Activated gamma-delta T cell treated with anti-CD3 and anti-CD28 coated beads, Interleukin-2, amount 50 U/mL, for 16 hours (primary cell): ENCODE data around the gene AP3D1.
"Not testable (repeated sequence)": the region's sequence is repeated elsewhere in the genome, so short reads cannot be mapped to it uniquely, and the experiment has no call there.

Experiments
- DNase-seq: peaks from one replicate; pipeline ENCODE4 v3.0.0-alpha.2; 2020; ENCODE audit warnings: low read depth

Gene AP3D1

GRCh38 chr19:2110822-2111221 lies 40.5 kb downstream of the AP3D1 start:
- no peak for DNase-seq

DNA sequence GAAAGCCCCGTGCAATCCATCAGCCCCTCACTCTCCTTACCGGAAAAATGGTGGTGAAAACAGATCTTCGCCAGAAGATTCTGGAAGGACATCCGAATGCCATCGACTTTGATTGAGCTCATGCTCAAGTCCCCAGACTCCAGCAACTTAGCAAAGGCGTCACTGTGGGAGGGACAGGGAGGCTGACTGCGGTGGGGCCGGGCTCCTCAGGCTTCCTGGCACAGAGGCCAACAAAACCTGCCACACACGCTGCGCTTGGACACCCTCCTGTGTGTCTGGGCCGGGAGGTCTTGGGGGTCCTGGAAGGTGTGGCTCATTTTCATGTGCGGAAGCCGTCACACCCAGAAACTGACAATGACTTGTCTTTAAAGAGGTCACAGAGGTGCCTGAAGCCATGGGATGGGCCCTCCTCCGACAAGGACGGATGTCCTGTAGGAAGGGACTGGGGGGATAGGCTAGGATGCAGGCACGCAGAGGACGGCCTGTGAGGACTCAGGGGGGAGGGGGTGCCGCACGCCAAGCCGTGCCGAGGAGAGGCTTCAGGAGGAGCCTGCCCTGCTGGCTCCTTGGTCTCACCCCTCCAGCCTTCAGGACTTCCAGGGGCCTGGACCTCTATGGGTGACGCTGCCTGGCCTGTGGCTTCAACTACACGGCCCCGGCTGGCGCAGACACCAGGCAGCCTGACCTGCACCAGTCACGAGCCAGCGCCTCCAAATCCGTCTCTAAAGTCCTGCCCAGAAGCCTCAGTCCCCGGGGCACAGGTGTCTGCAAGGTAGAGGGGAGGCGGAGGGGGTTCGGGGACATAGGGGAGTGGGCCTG lies 42.1 kb downstream of the AP3D1 start:
- no peak for DNase-seq

DNA sequence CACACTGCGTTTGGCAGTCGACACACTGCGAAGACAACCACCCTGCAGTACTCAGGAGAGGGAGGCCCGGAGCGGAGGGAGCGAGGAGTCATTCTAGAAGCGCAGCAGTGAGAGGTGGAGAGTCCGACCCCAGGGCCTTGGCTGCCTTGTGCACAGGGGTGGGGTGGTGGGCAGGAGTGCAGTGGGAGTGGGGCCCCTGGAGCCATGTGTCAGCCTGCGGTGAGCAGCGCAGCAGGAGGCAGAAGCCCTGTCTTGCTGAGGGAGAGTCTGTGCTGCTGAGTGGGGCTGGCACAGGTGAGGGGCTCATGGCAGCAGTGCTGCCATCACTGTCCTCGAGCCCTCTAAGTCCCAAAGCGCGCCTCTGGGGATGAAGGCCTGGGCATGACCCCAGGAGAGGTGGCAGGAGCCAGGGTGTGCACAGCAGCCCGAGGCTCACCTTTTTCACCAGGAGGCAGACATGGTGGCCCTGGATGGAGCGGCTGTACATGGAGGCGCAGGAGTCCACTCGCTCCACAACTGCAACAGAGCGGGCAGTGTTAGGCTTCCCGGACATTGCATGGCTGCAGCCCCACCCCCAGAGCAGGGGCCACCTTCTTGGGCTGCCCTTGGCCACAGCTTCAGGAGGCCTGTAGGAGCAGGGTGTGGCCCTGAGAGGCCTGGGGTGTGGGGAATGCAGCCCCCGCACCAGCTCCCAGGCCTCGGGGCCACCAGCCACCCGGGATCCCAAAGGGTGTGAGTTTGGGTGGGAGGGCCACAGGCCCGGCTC lies 42.9 kb downstream of the AP3D1 start:
- DNase-seq: no peak

GRCh38 chr19:2103045-2103707 lies 48.2 kb downstream of the AP3D1 start:
- no peak for DNase-seq

- no peak for DNase-seq
Observed at GRCh38 chr19:2101417-2102335, 49.7 kb downstream of the AP3D1 start.

DNA sequence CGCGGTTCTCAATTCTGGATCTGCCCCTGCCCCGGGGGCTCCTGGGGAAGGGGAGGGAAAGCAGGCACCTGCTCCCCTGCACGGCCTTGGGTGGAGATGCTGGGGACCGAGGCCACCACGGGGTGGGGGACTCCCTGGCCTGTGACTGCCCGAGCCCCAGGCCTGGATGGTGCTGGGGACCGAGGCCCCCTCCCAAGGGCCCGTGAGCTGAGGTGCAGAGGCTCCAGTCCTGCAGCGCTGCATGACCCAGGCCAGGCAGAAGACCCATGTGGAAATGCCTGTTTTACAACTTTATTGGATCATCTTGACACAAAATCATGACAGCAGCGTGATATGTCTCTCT lies 50.7 kb downstream of the AP3D1 start:
- DNase-seq: no peak

DNA sequence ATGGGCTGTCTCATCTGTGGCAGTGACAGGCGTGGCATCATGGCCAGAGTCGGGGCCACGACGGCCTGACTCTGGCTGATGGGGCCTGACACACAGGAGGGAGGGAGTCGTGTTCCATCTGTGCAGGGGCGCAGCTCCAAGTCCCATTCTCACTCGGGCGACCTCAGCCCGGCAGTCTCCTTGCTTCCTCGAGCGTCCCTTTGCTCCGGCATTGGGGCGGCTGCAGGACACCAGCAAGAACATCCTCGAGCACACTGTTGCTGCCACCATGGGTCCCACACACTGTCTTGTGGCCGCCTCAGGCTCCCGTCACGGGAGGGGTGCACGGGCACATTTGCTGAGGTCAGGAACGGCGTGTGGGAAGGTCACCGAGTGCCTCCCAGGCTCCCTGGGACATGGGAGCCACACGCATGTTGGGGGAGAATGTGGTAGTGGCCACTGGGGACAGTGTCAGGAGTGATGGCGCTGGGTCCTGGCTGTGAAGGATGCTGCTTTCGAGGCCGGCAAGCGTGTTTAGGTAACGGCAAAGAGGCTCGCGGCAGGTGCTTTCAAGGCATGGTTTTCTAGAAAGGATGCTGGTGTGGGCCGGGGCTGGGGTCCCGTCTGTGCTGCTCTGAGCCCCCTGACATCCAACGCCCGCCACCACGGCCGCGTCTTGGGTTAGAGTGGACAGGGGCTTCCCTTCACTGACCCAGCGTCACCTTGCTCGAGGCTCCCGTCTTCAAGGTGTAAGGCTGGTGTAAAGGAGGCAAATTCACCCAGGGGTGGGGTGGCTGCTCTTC lies 51.2 kb downstream of the AP3D1 start:
- DNase-seq: no peak

DNA sequence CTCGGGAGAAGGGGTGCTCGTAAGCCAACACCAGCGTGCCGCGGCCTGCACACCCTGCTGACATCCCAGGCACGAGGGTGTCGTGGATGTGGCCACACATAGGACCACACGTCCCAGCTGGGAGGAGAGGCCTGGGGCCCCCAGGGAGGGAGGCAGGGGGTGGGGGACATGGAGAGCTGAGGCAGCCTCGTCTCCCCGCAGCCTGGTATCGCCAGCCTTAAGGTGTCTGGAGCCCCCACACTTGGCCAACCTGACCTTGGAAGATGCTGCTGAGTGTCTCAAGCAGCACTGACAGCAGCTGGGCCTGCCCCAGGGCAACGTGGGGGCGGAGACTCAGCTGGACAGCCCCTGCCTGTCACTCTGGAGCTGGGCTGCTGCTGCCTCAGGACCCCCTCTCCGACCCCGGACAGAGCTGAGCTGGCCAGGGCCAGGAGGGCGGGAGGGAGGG lies 52.3 kb downstream of the AP3D1 start:
- no peak for DNase-seq

- no peak for DNase-seq
Observed at GRCh38 chr19:2097886-2098327, 53.5 kb downstream of the AP3D1 start.

- DNase-seq: peak; percentile 41
Observed at GRCh38 chr19:2097203-2097885, 54.0 kb downstream of the AP3D1 start.

DNA sequence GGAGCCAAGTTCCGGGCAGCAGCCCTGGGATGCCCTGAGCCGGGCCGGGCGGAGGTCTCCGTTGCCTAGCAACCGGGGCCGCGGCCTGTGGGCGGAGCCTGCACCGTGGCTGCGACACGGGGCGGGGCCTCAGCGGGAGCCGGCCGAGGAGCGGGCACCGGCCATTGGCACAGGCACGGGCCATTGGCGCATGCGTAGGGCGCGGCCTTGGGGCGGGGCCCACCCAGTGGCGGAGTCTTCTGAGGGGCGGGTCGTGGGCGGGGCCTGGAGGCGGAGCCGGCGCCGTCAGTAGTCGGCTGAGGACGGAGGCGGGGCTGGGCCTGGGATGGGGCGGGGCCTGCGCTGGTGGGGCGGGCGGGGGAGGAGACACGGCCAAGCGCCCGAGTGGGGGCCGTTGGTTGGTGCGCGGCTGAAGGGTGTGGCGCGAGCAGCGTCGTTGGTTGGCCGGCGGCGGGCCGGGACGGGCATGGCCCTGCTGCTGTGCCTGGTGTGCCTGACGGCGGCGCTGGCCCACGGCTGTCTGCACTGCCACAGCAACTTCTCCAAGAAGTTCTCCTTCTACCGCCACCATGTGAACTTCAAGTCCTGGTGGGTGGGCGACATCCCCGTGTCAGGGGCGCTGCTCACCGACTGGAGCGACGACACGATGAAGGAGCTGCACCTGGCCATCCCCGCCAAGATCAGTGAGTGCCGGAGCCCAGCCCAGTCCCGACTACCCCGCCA lies 54.7 kb downstream of the AP3D1 start, which contains the start of gene IZUMO4:
TSS of gene IZUMO4 (plus strand) at position 436 of the 723 bp plus-strand sequence. CDS start at position 467, 31 bp downstream.
- DNase-seq: peak; percentile 100

GRCh38 chr19:2096034-2096479 lies 55.3 kb downstream of the AP3D1 start, which contains the start of gene MOB3A:
Gene MOB3A, minus strand, starts transcription at chr19:2096326. Its CDS starts 17,766 bp downstream, at chr19:2078560.
- DNase-seq: peak; percentile 83

GRCh38 chr19:2091926-2092525 lies 59.3 kb downstream of the AP3D1 start:
- DNase-seq: not testable (repeated sequence)

GRCh38 chr19:2089727-2090053 lies 61.7 kb downstream of the AP3D1 start:
- no peak for DNase-seq

GRCh38 chr19:2089001-2089711 lies 62.2 kb downstream of the AP3D1 start:
- no peak for DNase-seq

DNA sequence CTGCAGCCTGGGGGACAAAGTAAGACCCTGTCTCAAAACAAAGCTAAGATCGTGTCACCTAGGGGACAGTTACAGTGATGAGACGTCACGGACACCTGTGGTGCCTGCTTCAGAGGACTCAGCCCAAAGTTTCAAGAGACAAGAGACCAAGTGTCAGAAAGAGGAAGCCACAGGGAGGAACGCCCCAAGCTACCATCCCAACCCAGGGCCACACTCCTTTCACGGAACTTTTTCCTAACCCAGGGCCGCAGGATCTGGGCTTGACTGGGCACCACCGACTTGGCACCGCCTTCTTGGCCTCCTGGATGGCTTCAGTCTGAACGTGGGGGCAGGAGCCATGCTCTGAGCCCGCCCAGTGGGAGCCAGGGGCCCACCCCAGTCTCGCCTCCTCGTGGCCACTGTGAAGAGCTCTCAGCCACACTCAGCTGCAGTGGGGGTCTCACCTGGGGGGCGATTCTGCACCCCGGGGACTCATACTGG lies 63.7 kb downstream of the AP3D1 start:
- DNase-seq: no peak

- DNase-seq: not testable (repeated sequence)
Observed at GRCh38 chr19:2086695-2087620, 64.4 kb downstream of the AP3D1 start.
